GM11168 (cell line): ENCODE measurements around the gene TRPM8.

ENCODE experiments used
- in situ Hi-C: fragments of 300-500 bp; cut with MboI; formaldehyde crosslinking; loops from one replicate; pipeline ENCODE4 v1.12.0; 2022; ENCODE audit warnings: low sequenced_read_pairs; ENCODE audit not compliant: unreplicated experiment

TRPM8 gene

DNA sequence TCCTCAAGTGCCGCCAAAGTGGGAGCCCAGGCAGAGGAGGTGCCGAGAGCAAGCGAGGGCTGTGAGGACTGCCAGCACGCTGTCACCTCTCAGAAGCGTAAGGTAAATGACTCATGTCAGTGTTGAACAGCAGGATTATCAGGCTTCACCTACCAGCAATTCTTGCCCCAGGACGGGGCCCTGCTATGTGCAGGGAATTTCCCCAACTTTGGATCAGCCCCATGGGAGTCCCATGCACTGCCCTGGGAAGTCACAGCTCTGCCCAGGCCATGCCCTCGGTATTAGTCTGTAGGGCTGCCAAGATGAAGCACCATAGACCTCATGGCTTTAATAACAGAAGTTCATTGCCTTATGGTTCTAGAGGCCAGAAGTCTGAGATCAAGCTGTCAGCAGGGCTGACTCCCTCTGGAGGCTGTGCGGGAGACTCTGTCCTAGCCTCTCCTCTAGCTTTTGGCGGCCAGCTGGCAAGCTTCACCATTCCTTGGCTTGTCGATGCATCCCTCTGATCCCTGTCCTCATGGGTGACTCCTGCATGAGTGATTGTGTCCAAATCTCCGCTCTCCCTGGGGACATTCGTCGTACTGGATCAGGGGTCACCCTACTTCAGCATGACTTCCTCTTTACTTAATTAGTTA is 55.9 kb downstream of the TRPM8 start:
- in situ Hi-C loops, result no loop called here

DNA sequence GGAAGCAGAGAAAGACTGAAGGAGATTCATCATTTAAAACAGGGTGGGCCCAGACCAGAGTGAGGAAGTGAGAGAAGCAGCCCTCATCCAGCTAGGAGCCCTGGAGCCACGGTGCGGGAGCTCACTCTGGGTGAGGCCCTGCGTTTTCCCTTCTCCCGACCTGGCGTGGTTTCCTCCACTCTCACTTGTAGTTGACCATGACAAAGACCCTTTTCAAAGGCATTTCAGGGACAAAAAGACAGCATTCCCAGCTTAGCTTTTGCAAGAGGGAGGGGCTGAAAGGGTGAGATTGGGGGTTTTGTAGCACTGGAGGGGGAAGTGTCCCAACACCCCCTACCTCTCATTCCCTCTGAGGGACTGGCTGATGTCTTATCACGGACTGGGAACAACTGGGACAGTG is 56.6 kb downstream of the TRPM8 start:
- in situ Hi-C loops, result no loop called here

DNA sequence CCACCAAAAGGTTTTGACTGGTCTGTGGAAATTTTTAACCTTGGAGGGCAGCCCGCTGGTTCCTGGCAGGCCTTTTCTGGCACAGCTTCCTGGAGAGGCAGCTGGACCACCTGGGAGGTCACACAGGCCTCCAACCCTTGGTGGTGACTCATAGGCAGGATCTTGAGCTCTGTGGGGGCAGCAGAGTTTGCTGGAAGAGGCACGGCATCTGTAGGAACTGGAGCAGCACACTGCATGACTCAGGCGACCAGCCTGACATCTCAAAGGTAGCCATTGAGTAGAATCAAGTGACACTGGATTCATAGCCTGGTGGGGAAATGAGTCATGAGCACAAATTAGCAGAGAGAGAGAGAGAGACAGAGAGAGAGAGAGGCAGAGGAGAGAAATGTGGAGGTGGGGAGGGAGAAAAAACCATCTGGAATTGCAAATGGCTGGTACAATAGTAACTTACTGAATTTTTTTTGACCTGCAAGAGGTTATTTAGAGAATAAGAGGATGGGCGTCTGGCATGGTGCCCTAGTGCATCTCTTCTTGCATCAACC is 57.4 kb downstream of the TRPM8 start:
- in situ Hi-C loops, result no loop called here

DNA sequence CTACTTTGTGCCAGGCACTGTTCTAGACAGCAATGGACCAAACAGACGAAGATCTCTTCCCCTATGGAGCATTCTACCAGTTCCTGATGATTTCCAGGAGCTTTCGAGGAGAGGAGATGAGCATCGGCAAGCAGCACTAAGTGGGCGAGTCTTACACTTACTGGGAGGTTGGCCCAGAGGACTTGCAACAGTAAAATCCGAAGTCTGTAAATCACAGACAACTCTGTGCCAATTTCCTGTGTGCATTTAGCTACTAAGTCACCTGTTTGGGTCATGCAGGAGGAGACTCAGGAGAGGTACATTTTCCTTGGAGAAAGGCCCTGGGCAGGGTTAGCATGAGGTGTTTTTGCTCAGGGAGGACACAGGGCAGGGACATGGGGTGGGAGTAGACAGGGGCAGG is 58.9 kb downstream of the TRPM8 start:
- in situ Hi-C loops, result no loop called here

DNA sequence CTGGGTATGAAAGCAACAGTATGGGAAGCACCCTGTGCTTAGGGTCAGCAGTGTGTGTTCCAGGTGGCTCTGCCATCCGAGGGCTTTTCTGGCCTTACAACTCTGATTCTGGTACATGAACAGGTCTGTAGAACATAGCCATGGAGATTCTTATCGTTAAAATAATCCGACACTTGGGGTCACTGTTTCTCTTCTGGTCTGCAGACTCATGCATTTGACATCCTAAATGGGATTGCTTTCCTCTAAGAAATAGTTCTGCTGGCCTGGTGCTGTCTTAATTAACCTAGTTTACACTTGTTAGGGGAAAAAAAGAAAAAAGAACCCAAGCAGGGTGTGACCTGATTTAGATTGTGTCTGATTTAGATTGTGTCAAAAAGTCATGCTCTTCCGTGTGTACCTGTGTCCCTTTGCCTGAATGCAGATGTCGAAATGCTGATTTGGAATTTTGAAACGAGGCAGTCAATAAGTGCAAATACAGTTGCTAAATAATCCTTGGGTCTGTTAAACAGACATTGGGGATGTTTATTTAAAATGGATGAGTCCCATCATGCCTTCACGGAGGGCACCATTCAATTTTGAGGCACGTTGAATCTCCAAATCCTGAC is 59.6 kb downstream of the TRPM8 start:
- in situ Hi-C loops, result no loop called here

DNA sequence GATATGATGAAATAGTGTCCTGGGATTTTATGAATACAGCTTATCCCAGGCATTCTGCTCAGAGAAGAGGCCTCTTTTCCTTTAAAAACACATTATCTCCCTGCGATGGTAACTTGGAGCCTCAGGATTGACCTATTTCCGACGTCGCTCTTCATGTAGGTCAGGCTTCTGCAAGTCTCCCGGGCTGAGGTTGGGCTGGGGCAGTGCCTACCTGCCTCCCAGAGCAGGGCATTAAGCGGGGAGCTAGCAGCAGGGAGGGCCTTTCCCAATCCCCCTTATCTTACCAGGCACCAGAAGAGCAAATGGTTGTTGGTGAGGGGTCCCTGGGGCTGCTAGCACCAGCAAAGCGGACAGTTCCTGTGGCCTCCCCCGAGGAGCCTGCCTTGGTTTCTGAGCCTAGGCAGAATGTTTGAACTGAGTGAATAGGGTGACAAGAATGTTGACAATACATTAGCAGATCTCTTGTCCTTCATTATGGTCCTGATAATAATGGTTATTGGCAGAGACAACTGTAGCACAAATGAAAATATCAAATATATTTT is 60.2 kb downstream of the TRPM8 start:
- in situ Hi-C loops, result no loop called here

DNA sequence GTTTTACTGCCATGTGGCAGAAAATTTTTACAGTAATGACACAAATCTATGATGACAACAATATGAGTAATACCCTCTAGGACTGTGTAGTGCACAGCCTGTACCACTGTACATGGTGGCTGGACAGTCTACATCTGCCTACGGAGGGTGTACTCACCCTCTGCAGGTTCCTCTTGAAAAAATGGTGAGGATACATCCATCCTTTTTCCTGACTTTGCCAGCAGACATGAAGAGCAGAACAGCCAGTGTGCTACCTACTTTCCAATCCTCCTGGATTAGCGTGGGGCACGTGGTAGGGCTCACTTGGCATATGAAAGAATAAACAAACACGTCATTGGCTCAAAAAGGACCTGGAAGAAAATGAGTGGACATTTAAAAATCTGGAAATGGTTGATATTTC is 62.6 kb downstream of the TRPM8 start:
- in situ Hi-C loops, result no loop called here

DNA sequence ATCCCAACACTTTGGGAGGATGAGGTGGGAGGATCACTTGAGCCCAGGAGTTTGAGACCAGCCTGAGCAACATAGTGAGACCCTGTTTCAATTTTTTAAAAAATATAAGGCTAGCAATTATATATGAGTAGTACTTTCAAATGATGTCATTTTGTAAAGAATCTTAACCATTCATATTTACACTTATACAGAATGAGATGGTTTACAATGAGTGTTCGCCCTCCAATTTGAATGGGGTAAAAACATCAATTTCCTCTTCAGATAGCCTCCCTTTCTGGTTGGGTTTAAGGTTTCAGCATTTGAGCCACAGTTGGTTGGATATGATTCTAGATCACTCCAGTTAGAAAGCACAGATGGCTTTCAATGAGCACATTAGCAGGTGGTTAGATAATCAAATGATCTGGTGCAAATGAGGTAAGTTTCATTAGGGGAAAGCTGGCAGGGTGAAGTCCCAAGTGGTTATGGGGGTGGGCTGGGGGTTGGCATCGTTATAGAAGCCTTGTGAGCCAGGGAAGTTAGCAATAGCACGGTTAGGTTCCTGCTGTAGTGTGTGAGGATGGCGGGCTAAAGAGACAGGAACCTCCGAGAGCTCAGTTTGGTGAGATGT is 63.9 kb downstream of the TRPM8 start:
- in situ Hi-C loops, result no loop called here

DNA sequence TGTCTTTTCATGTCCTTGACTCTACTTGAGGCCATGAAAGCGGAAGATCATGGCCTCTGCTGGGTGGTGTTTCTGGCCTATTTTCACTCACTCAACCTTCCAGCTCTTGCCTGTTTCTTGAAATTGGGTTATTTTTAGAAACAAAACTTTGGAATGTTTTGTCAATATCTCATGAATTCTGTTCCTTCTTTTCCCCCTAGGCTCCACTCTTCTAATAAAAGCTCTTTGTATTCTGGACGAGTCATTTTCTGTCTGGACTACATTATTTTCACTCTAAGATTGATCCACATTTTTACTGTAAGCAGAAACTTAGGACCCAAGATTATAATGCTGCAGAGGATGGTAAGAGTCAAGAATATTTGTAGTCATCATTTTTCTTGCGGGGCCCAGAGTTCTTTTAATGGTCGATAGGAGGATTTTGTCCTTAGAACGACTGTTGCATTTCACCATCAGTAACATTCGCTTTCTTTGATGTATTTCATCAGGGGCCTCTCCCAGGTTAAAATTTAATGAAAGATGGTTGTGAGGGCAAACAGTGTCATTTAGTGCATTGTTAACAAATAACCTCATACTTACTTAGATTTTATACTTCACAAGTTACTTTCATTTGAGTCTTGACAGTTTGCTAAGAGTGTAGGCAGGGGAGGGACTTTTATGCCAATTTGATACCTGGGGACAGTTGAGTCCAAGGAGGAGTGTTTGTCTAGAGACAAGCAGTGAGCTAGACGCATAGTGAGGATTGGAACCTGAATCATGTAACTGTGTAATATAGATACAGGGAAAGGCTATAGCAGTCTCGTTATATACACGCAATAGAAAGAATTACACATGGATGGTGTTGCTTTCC is 64.6 kb downstream of the TRPM8 start:
- in situ Hi-C loops, result no loop called here

DNA sequence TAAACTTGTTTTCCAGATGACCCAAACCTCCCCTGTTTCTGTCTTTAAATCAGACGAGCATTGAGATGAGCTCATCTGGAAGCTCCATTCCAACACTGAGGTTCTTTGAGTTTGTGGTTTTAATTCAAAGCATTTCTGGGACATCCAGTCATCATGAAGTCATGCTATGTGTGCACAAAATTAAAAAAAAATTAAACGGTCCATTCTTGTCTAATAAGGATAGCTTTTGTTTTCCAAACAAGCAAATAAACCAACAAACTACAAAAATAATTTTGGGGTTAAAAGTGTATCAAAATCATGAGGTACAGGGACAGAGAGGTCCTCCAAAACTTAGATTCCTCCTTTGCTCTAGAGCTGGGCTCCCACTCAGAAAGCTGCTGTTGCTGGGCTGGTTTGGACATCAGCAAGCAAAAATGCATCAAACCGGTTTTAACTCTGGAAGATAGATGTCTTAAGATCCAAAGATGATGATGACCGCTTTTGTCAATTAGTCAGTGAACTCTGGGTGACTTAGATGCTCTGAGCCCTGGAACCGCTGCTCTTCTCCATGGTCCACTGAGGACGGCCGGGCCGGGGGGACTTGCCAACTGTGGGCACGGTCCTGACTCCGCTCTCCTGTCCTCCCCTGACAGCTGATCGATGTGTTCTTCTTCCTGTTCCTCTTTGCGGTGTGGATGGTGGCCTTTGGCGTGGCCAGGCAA is 65.4 kb downstream of the TRPM8 start:
- in situ Hi-C loops, result no loop called here

DNA sequence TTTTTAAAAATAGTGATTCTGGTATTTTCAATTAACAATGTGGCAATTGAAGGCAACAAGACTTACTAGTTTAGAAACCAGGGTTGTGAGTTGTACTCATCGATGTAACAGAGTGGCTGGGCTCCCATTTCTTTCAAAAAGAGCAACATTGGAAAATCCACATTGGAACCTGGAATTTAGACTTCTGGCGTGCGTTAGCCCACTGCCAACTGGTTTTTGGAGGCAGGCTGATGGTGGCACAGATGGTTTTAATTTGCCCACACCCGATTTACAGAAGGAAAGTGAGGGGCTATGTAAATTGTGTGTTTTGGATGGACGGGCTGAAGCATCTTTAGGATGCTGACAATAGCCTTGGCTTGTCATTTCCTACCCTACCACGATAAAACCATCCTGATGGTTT is 66.3 kb downstream of the TRPM8 start:
- in situ Hi-C loops, result no loop called here

DNA sequence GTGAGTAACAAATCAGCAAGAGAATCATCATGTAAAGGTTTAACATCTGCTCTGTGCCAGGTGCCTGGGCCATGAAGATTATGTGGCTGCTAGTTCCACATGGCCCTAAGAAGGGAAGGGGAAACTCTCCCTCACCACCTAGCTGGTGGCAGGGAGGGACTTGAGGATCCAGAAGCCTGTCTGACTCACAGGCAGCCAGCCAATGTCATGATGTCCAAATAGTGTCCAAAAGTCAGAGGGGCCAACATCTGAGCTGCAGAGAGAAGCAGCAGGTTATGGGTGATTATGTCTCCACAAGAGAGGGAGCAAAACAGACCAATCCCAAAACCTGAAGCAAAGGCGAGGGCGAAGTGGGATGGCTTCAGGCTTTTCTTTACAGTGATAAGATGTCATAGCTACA is 71.4 kb downstream of the TRPM8 start:
- in situ Hi-C loops, result no loop called here

DNA sequence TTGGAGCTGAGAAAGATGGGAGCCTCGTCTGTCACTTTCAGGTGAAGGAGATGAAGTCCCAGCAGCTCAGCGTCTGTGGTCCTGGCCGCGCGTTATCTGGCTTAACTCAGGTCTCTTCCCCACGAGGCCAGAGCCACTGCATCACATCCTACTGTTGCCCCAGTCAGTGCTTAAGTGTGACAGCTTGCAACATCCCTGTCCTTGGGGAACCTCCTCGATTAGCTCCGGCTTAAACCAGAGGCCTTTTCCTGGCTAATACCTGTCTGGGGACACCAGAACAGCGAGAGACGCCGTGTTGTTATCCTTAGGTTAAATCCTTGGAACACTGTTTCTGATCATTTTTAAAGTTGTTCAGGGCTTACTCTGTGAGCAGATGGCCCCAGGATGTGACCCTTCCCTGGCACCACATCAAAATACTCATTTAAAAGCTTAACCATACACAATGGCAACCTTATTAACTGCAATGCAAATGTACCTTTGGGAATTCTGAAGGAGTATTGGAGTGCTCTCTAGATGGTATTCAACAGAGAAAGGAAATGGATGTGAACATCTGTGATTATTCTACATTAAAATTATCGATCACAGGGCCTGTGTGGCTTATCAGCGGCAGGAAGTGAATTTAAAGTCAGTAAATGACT is 72.2 kb downstream of the TRPM8 start:
- in situ Hi-C loops, result no loop called here

DNA sequence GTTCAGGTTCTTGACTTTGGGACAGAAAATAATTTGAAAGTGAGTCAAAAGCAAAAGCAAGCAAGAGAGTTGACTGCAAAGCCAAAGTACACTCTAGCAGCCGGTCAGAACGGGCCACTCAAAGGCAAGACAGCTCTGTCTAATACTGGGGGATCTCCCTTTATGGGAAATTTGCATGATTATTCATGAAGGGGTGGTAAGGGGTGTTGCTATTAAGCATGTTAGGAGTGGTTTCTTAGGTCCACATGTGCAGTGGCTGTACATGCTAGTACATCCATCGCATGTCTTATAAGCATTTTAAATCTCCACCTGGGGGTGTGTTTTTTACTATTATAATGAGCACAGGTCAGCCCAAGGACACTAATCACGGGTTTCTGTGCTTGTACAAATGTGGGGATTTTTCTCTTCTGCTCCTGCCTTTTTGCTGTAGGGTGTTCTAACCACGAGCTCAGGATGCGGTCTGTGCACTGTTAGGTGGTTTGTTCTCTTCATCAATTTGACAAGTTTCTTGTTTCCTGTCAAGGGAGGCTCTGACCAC is 73.2 kb downstream of the TRPM8 start:
- in situ Hi-C loops, result no loop called here

DNA sequence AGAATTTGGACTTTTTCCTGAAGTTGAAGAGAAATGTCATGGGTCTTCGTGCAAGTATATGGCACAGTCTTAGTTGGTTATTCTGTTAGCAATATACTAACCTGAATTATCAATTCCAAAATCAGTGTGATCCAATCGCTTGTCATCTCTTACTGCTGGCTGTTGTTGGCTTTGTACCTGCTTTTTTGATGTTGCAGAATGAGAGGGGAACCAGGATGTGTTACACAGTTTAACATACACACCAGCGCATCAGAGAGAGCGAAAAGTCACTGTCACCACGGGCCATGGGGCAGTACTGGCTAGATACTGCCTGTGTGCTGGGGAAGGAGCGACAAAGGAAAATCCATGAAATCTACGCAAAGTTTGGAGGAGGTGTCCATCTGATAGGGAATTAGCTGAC is 74.0 kb downstream of the TRPM8 start:
- in situ Hi-C loops, result no loop called here

DNA sequence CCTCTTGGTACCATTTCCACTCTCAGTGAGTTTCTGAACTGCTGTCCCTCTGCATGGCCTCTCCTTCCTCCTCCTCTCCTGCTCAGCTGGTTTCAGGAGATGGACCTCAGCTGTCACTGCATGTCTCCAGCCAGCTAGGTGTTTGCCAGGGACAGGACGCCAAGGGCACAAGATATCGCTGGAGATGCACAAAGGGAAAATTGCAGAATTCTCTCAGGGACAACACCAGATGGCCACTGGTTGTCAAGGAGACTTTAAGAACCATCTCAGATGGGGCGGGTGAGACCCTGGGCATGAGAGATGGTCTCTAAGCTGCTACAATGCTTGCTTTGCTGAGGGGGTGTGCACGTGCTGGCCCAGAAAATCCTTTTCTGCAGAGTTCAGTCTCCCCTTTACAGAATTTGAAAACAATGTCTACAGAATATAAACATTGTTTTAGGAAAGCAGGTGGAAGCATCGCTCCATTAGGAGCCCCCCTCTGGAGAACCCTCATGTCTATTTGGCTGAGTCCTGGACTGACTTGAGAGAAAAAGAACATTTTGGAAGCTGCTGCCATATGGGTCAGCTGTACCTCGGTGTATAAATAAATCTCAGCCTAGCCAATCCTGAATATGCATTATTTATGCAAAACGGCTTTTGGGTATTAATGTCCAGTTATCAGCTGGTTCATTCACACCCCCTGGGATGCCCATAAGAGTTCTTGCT is 75.5 kb downstream of the TRPM8 start:
- in situ Hi-C loops, result no loop called here

DNA sequence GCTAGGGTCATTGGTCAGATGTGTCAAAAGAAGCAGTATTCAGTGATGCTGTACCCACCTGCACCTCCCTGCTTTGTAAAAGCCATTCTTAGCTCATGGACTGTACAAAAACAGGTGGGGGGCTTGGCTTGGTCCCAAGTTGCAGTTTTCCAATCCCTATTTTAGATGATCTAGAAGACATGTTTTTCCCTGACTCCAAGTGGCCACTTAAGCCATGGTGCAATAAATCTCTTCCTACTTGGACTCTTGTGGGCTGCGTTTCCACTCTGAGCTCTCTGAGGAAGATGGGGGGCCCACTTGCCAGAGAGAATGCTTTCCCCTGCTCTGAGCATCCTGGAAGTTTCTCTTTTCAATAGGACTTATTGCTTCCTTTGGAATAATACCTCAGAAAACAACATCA is 76.3 kb downstream of the TRPM8 start:
- in situ Hi-C loops, result no loop called here

DNA sequence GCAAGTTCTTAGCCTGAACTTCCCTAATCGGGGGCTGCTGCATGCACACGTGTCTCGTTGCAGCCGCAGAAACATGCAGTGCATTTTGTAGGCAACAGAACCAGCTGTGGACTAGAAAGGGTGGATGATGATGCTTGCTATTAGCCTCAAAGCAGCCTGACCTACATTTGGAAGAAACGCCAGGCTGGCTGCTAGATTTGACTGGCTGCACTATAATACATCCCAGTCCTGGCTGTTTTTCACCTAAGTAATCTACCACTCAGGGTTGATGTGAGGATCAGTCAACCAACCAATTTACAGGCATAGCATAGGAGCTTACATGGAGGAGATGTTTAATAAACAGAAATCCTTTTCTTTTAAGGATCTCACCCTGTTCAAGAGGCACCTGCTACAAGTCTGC is 77.0 kb downstream of the TRPM8 start:
- in situ Hi-C loops, result no loop called here

DNA sequence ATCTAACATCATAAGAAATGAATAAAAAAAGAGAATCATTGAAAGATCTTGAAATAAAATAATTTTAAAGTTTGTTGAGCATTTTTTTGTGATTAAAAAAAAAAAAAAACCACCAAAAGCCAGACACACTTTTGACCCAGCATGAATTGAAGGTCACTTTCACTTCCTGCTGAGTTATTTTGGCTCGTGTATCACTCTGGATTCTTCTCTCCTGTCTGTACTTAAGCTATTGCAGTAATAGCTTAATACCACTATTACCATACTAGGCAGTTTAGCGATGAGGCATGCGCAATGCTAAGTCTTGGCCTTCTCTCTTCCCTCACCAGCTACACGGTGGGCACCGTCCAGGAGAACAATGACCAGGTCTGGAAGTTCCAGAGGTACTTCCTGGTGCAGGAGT is 78.8 kb downstream of the TRPM8 start:
- in situ Hi-C loops, result no loop called here
